IPS-18c (cell line): ENCODE results near the gene PAX6.

Experiments used
- H3K4me3 ChIP-seq: 2 replicates; pipeline ENCODE4 v1.7.0; 2013; ENCODE audit warnings: low read depth, mild to moderate bottlenecking, low read length, moderate library complexity; ENCODE audit not compliant: insufficient read depth
- H3K9me3 ChIP-seq: one replicate; pipeline ENCODE4 v1.6.1; 2013; ENCODE audit warnings: mild to moderate bottlenecking, low read length, moderate library complexity; ENCODE audit not compliant: control insufficient read depth, insufficient read depth

PAX6 gene

GRCh38 chr11:31792456-31792855, 18.7 kb downstream of the PAX6 start:
- Histone ChIP-seq H3K4me3 (no peak overlapping the region), H3K9me3 (no peaks in the 10 kb centered on the region)

DNA sequence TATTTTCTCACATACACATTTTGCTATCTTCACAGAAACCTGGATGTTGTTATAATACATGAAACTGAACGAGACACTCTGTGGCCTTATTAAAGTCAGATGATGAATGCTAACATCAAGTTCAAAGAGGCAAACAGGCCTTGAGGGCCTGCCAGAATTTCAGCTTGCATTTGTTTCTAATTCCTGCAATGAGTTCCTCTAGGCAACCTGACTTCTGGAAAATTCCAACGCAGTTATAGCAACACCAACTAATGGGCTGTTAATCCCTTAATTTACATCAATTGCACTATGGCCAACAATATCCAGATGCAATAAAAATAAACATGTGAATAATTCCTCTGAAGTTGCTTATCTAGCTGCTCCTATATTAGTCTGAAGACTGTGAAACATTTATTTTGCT, 19.1 kb downstream of the PAX6 start:
- no peak overlapping the region for H3K4me3 ChIP-seq
- no peaks in the 10 kb centered on the region for H3K9me3 ChIP-seq

DNA sequence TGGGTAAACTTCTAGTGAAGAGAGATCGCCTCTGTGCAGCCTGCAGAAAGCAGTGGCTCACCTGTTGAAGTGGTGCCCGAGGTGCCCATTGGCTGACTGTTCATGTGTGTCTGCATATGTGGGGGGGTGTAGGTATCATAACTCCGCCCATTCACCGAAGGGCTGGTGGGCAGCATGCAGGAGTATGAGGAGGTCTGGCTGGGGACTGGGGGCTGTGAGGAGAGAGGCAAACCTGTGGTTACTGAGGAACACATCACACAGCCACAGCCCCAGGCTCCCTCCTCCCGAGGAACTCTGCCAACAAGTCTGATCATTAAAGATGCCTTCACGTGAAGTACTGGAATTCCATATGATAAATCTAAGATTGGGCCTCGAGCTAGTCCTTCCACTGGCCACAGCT, 20.5 kb downstream of the PAX6 start:
- Histone ChIP-seq H3K4me3 (no peak overlapping the region), H3K9me3 (no peaks in the 10 kb centered on the region)

DNA sequence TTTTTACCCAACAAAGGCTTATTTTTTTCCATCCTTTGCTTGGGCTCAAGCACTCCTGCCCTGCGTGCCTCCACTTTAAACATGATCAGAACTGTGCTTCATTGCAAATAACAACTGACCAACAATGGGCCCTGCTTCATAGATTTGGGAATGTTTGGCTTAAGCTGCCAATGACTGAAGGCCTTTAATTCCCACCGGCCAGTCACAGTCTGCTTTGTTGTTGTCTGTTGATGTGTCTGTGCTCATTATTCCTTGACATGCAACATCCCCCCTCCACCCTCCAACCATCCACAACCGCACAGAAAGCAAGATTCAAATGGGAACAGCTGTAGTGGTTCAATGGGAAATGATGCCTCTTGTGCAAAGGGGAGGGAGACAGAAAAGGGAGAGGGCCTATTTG, 23.0 kb downstream of the PAX6 start:
- no peaks in the 10 kb centered on the region for H3K9me3 ChIP-seq
- H3K4me3 ChIP-seq = no peak overlapping the region

- Histone ChIP-seq H3K4me3 (no peak overlapping the region), H3K9me3 (no peaks in the 10 kb centered on the region)
These were observed 24.0 kb downstream of the PAX6 start for GRCh38 chr11:31786996-31787685.

DNA sequence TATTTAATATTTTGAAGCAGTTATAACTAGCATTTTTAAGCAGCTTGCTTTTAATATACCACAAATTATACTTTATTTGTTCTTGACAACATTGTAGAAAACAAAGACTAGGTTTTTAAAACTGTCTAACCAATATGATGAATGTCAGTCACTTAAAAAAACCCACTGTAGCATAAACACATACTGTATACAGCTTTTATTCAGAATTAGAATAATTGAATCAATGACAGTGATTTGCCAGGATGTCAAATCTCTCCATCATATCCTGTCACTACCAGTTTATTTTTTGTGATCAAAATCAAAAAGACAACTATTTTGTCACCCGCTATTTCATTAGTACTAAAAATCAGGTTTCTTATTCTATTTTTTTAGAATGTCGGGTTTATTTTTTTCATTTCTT, 26.5 kb downstream of the PAX6 start:
- H3K9me3 ChIP-seq = no peaks in the 10 kb centered on the region
- H3K4me3 ChIP-seq = no peak overlapping the region

GRCh38 chr11:31783252-31783651, 27.9 kb downstream of the PAX6 start:
- Histone ChIP-seq H3K4me3 (no peak overlapping the region), H3K9me3 (no peaks in the 10 kb centered on the region)

DNA sequence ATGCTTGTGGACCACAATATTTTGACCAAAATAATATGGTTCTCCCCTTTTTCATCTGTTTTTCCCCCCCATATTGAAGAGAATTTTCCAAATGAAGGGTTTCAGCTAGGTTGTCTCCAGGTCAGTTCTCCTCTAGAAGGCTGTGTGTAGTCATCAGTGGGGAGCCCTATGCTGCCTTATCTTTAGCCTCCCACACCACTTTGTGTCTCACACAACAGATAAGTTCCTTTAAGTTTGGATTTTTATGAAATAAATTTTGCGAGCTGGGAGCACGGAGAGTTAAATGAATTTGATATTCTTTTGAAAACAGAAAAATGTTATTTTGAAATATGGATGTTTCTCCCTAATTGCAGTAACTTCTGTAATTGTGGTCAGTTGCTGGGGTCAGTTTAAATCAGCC, 28.9 kb downstream of the PAX6 start:
- H3K9me3 ChIP-seq = no peaks in the 10 kb centered on the region
- no peak overlapping the region for H3K4me3 ChIP-seq

GRCh38 chr11:31780480-31780971, 30.6 kb downstream of the PAX6 start:
- Histone ChIP-seq H3K9me3 (no peaks in the 10 kb centered on the region), H3K4me3 (no peak overlapping the region)

DNA sequence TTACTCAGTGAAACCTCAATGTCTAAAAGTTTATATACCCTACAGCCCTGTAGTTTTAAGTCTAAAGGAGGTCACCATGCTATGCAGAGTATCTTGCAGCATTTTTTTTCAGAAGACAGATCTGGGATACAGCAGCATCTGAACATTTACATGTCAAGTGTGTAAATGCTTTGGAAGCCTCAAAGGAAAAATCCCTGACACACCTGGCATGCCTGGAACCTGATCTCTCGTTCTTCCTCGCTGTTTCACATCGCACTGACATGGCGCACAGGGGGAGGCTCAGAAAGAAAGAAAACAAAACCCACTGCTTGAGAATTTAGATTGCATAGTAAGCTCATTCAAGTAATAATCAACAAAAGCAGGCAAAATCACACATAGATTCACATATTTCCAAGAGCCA, 31.0 kb downstream of the PAX6 start:
- Histone ChIP-seq H3K9me3 (no peaks in the 10 kb centered on the region), H3K4me3 (no peak overlapping the region)

DNA sequence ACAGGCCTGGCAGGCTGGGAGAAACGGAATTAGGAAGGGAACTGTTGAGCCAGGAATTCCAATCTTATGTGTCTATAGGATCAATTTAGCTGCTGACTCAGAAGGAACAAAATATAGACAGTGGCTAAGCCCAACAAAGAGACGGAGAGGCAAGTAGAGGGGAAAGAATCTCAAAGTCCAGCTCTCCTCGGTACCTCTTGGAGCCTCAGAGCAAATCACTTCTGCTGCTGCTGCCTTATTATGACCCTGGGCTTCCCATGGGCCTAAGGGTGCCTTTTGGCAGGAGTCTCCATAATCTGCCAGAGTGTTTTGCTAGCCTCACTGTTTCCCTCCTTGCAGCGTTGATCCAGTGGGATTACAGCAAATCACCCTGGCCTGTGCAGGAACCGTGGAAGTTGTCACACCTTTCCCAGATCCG, 31.7 kb downstream of the PAX6 start:
- Histone ChIP-seq H3K9me3 (no peaks in the 10 kb centered on the region), H3K4me3 (no peak overlapping the region)

- Histone ChIP-seq H3K4me3 (no peak overlapping the region), H3K9me3 (no peaks in the 10 kb centered on the region)
These were observed 38.7 kb downstream of the PAX6 start for GRCh38 chr11:31772412-31772811.

DNA sequence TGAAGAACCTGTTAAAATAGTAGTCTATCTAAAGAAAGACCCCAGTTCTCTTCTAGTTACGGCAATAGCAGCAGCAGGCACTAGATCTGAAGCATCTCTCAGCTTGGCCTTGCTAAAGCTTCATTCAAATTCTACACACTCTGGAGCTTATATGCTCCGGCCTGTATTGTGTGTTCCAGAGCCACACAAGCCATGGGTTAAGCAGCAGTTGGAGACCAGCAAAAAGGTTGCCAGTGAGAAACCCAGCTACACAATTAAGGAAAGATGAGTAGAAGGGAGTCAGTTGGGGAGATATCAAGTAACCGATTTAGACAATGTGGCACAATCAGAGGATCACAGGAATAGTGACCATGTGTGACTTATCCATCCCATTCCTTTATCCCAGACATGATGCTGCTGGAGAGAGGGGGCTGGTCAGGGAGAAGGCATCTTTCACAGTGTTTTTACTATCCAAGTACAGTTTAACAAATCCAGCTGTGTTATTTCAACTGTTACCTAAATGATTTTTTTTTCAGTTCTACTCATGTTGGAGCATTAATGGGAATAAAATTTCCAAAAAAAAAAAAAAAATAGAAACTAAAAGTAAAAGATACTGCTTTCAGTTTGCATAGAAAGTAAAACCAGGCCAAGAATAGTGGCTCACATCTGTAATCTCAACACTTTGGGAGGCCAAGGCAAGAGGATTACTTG, 41.0 kb downstream of the PAX6 start:
- H3K4me3 ChIP-seq = no peak overlapping the region
- H3K9me3 ChIP-seq = no peaks in the 10 kb centered on the region

DNA sequence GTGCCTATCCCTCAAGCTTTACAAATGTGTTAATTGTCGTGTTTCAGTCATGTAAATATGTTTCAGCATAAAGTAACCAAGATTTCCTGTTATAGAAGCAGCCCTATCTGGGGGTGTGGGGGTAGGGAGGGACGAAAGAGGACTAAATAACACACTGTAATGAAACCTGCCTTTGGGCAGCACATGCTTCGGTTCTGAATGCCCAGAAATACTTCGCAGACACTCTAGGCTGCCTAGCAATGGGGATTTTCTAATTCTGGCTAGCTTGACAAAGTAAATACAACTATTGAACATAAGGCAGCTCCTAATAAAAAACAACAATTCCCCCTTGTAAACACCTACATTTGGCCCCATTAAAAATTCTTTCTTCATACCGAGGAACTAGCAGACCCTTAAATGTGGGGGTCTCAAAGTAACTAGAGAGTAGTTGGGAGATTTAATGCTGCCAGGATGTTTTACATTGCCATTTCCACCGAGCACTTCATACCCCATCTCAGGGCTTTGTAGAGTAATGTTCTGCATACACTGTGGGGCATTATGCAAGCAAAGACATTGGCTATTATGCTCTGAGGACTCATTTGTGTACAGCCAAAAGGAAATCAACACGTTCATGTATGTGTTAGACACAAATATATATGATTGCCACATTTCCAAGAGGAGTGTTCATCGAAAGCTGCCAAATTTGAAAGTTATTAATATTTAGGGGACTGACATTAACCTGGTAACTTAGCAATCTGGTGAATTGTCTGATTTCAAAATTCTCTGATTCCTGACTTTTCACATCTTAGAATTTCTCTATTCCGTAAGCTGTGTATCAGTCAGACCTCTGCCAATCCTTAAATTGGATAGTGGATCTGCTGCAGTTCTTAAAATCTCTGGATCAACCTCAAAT, 42.1 kb downstream of the PAX6 start:
- H3K9me3 ChIP-seq = no peaks in the 10 kb centered on the region
- no peak overlapping the region for H3K4me3 ChIP-seq

GRCh38 chr11:31767685-31768084, 43.4 kb downstream of the PAX6 start:
- H3K9me3 ChIP-seq = no peaks in the 10 kb centered on the region
- no peak overlapping the region for H3K4me3 ChIP-seq

- Histone ChIP-seq H3K9me3 (no peaks in the 10 kb centered on the region), H3K4me3 (no peak overlapping the region)
These were observed 44.1 kb downstream of the PAX6 start for GRCh38 chr11:31767066-31767465.

- no peak overlapping the region for H3K4me3 ChIP-seq
- no peaks in the 10 kb centered on the region for H3K9me3 ChIP-seq
These were observed 46.4 kb downstream of the PAX6 start for GRCh38 chr11:31764766-31765165.

DNA sequence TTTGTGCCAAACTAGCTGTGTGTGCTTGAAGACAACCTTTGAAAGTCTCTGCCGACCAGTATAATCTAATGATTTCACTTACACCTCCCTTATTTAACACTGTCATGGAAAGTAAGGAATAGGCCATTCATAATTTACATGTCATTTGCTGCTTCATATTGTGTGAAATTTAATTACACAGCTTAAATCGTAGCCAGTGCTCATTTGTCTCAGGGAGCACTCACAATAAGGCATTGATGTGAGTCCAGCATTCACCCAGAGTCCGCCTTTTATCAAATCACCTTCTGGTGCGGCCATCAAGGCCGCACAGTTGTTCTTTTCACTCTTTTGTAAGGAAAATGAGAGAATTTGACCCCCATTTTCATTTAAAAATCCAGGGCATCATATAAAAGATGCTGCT, 46.9 kb downstream of the PAX6 start:
- Histone ChIP-seq H3K4me3 (no peak overlapping the region), H3K9me3 (no peaks in the 10 kb centered on the region)
